GM12878 (cell line): ENCODE measurements around the gene BICDL2. TPM values are rescaled to one million over a fixed set of nuclear protein-coding genes. Genes with fewer than 3 reads are reported as not detected.

Experiments
- ATAC-seq: fragments of 200-7000 bp; cut with Tn5 transposase; 3 replicates; pipeline ENCODE4 v1.9.1; 2020; ENCODE audit warnings: mild to moderate bottlenecking, moderate library complexity
- BruUV-seq: library from RNA; stranded (reverse); fragments of 400-500 nt; replicated peaks from 2 replicates; lab custom pipeline; 2021; lab: Mats Ljungman, UMichigan
- CTCF ChIA-PET: fragments of 300-600 bp; sonication (Branson Sonifier 250); formaldehyde crosslinking; extraction: SDS; loops from one replicate; lab custom pipeline; 2021; ENCODE audit warnings: inconsistent platforms; lab: Yijun Ruan, JAX
- POLR2A ChIA-PET: fragments of 350-600 bp; formaldehyde crosslinking; extraction: SDS; loops from one replicate; lab custom pipeline; 2021; ENCODE audit warnings: inconsistent platforms; lab: Charles Lee
- RAD21 ChIA-PET: fragments of 300-600 bp; sonication (Branson Sonifier 250); formaldehyde crosslinking; loops from one replicate; lab custom pipeline; 2023; ENCODE audit warnings: antibody characterized with exemption; ENCODE audit not compliant: unreplicated experiment; lab: Charles Lee
- SMC1A ChIA-PET: fragments of 300-600 bp; sonication (Branson Sonifier 250); formaldehyde crosslinking; loops from one replicate; lab custom pipeline; 2023; ENCODE audit not compliant: unreplicated experiment, uncharacterized antibody; lab: Charles Lee
- DNase-seq: peaks from one replicate; pipeline ENCODE4 v3.0.0-alpha.2; 2011; ENCODE audit warnings: low read depth, low spot score
- FAIRE-seq: peaks from 3 replicates; lab custom pipeline; 2011; peaks lifted over from hg19 to GRCh38; lab: Jason Lieb, UNC
- H2AFZ ChIP-seq: 2 replicates; pipeline ENCODE4 v1.6.0; 2011; ENCODE audit warnings: low read depth, low read length, control low read depth; ENCODE audit not compliant: control insufficient read depth
- H3K27ac ChIP-seq: 2 replicates; pipeline ENCODE4 v1.5.1; 2011; ENCODE audit warnings: control low read depth; ENCODE audit not compliant: control insufficient read depth, insufficient read depth
- H3K27me3 ChIP-seq, 2 experiments: replicated peaks in 1 of 2; 2 replicates each; pipeline versions ENCODE4 v1.6.0 to v1.6.1; 2011; ENCODE audit warnings: low read length in 1 of 2; ENCODE audit not compliant: control insufficient read depth in 2 of 2, insufficient read depth in 2 of 2
- H3K36me3 ChIP-seq, 2 experiments: 2 replicates each; pipeline ENCODE4 v1.5.1; 2011; ENCODE audit warnings: low read length in 1 of 2; ENCODE audit not compliant: control insufficient read depth in 2 of 2, insufficient read depth in 2 of 2
- H3K4me1 ChIP-seq: 2 replicates; pipeline ENCODE4 v1.6.1; 2011; ENCODE audit warnings: mild to moderate bottlenecking, low read length, moderate library complexity, mixed read lengths; ENCODE audit not compliant: control insufficient read depth, insufficient read depth
- H3K4me2 ChIP-seq: 2 replicates; pipeline ENCODE4 v1.6.0; 2011; ENCODE audit warnings: control low read depth; ENCODE audit not compliant: control insufficient read depth, insufficient read depth
- H3K4me3 ChIP-seq: fragments of 200-600 bp; sonication (generic); 2 replicates; pipeline ENCODE4 v1.5.1; 2016
- H3K79me2 ChIP-seq: 2 replicates; pipeline ENCODE4 v1.6.0; 2011; ENCODE audit warnings: low read length; ENCODE audit not compliant: control insufficient read depth, insufficient read depth
- H3K9ac ChIP-seq: 2 replicates; pipeline ENCODE4 v1.8.0; 2011; ENCODE audit warnings: low read length, control low read depth, mixed read lengths; ENCODE audit not compliant: control insufficient read depth, insufficient read depth
- H3K9me3 ChIP-seq: replicated peaks from 3 replicates; pipeline ENCODE4 v1.5.1; 2011; ENCODE audit warnings: mild to moderate bottlenecking, low read length; ENCODE audit not compliant: control insufficient read depth, insufficient read depth
- H4K20me1 ChIP-seq: 2 replicates; pipeline ENCODE4 v1.6.0; 2011; ENCODE audit not compliant: control insufficient read depth, insufficient read depth
- BCL11A ChIP-seq: IDR thresholded peaks from 2 replicates; pipeline ENCODE4 v1.6.1; 2011; ENCODE audit warnings: low read depth, low read length
- BHLHE40 ChIP-seq, 2 experiments: fragments of 450-650 bp in 1 of 2; IDR thresholded peaks; 2 replicates each; pipeline ENCODE4 v1.6.1; 2011 to 2017; ENCODE audit warnings: low read depth in 2 of 2, borderline replicate concordance in 1 of 2, improper control_type of control experiment in 1 of 2, low read length in 1 of 2, mild to moderate bottlenecking in 1 of 2
- CBX5 ChIP-seq: sonication (generic); IDR thresholded peaks from 2 replicates; pipeline ENCODE4 v1.6.1; 2016; ENCODE audit warnings: low read depth, moderate library complexity, mild to moderate bottlenecking, inconsistent platforms
- CREB1 ChIP-seq: IDR thresholded peaks from 2 replicates; pipeline ENCODE4 v1.6.1; 2012; ENCODE audit warnings: low read depth, mild to moderate bottlenecking, inconsistent platforms
- EED ChIP-seq: sonication (generic); IDR thresholded peaks from 2 replicates; pipeline ENCODE4 v1.6.1; 2016; ENCODE audit warnings: antibody characterized with exemption, low read depth
- EP300 ChIP-seq, 2 experiments: fragments of 150-350 bp in 1 of 2; IDR thresholded peaks; 2 replicates each; pipeline ENCODE4 v1.6.1; 2011 to 2012; ENCODE audit warnings: low read depth in 2 of 2, low read length in 2 of 2, borderline replicate concordance in 1 of 2, improper control_type of control experiment in 1 of 2, inconsistent platforms in 1 of 2; ENCODE audit not compliant: control insufficient read depth in 1 of 2
- FOS ChIP-seq: IDR thresholded peaks from 3 replicates; pipeline ENCODE4 v1.6.1; 2011; ENCODE audit warnings: borderline replicate concordance; ENCODE audit not compliant: insufficient read length; ENCODE audit errors: extremely low read depth
- HDAC2 ChIP-seq: fragments of 200-600 bp; sonication (generic); IDR thresholded peaks from 2 replicates; pipeline ENCODE4 v1.6.1; 2017
- JUNB ChIP-seq: IDR thresholded peaks from 2 replicates; pipeline ENCODE4 v1.6.1; 2016; ENCODE audit warnings: antibody characterized with exemption, mild to moderate bottlenecking
- JUND ChIP-seq: IDR thresholded peaks from 2 replicates; pipeline ENCODE4 v1.6.1; 2012; ENCODE audit warnings: low read depth, mild to moderate bottlenecking, low read length, improper control_type of control experiment, moderate library complexity
- KDM1A ChIP-seq: fragments of 200-600 bp; sonication (generic); IDR thresholded peaks from 2 replicates; pipeline ENCODE4 v1.6.1; 2016; ENCODE audit warnings: borderline replicate concordance
- KLF5 ChIP-seq: fragments of 450-650 bp; IDR thresholded peaks from 2 replicates; pipeline ENCODE4 v1.6.1; 2014; ENCODE audit warnings: mild to moderate bottlenecking; ENCODE audit not compliant: partially characterized antibody
- SPI1 ChIP-seq: IDR thresholded peaks from 2 replicates; pipeline ENCODE4 v1.6.1; 2011; ENCODE audit warnings: low read depth, mild to moderate bottlenecking, low read length, moderate library complexity, borderline replicate concordance; ENCODE audit not compliant: insufficient read depth
- SREBF1 ChIP-seq: IDR thresholded peaks from 2 replicates; pipeline ENCODE4 v1.6.1; 2012; ENCODE audit warnings: mild to moderate bottlenecking, low read length
- SREBF2 ChIP-seq: IDR thresholded peaks from 2 replicates; pipeline ENCODE4 v1.6.1; 2012; ENCODE audit warnings: mild to moderate bottlenecking, low read length
- YBX1 ChIP-seq: fragments of 450-650 bp; IDR thresholded peaks from 2 replicates; pipeline ENCODE4 v1.6.1; 2016; ENCODE audit warnings: antibody characterized with exemption
- ZNF207 ChIP-seq: fragments of 450-650 bp; IDR thresholded peaks from 2 replicates; pipeline ENCODE4 v1.6.1; 2014; ENCODE audit warnings: antibody characterized with exemption, mild to moderate bottlenecking, borderline replicate concordance
- WGBS: methylation state at CpG from one replicate; pipeline ENCODE4 v1.1.6; 2016; ENCODE audit warnings: low lambda C conversion rate; ENCODE audit not compliant: insufficient replicate concordance, insufficient coverage; ENCODE audit errors: missing lambda C conversion rate; 5-methylcytosine and 5-hydroxymethylcytosine counted together
- in situ Hi-C: fragments of 300-500 bp; cut with MboI; formaldehyde crosslinking; loops from 9 replicates; pipeline ENCODE4 v1.14.3; 2018; ENCODE audit warnings: mixed read lengths
- intact Hi-C: fragments of 100-400 bp; cut with micrococcal nuclease; formaldehyde crosslinking; loops from one replicate; pipeline ENCODE4 v1.14.2; 2022; ENCODE audit not compliant: unreplicated experiment
- polyA plus RNA-seq, 11 experiments: library from polyadenylated mRNA; depleted of rRNA in 4 of 11; unstranded in 6 of 11; stranded (reverse) in 5 of 11; fragments of >200 nt; fragmentation: Nextera tagmentation in 4 of 11; fragmentation: Illumina TruSeq in 1 of 11; extraction: Ambion mirVana in 4 of 11; extraction: Trizol in 1 of 11; gene quantifications; 1 replicate in 1 of 11; 2 replicates in 10 of 11; pipeline versions ENCODE4 v1.2.1 to v1.2.3, GENCODE V29; 2011 to 2016; ENCODE audit warnings: inconsistent platforms in 2 of 11, missing spikeins in 2 of 11, low read depth in 1 of 11
- total RNA-seq, 4 experiments: library from RNA; depleted of rRNA in 3 of 4; stranded (reverse); fragments of >200 nt in 3 of 4; fragmentation: Illumina TruSeq in 1 of 4; extraction: Trizol in 1 of 4; gene quantifications; 2 replicates each; pipeline versions ENCODE4 v1.2.1 to v1.2.3, GENCODE V29; 2013 to 2021
- TF ChIP-seq, protein P1 (sequence below): fragments of 450-650 bp; formaldehyde crosslinking; IDR thresholded peaks from 2 replicates; pipeline ENCODE4 v1.4.0; 2022; ENCODE audit warnings: mild to moderate bottlenecking, moderate library complexity

Gene BICDL2
- total and polyA plus RNA-seq, 10 of the 15 experiments (the other 5 are each of a cell fraction or from before 2014, with no cell fraction given) = not detected

DNA sequence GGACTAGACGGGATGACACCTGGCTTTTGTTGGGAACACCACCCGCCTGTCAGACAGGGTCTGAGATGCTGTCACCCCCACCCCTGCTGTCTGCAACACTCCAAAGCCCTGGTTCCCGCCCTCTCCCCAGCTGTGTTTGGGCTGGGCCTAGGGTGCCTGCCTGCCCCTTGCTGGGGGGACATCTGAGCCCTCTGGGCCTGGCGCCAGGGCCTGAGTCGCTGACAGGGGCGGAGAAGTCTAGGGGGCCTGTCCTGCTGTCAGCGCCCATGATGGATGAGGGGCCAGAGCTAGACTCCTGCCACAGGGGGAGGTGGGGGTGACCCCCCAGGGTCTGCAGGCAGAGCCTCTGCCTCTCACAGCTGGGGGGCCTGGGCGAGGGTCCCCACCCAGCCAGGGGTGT, 48.9 kb downstream of the BICDL2 start:
- no peak overlapping the region for H3K4me2 ChIP-seq
- in situ Hi-C loops = no loop called here
- RAD21 ChIA-PET = no interaction called here
- no peaks in the 10 kb centered on the region for H4K20me1 ChIP-seq
- DNase-seq (no peak), ATAC-seq (no peak), FAIRE-seq (no peak)
- H3K27me3 ChIP-seq = peaks cover 2 to 4% of the 10 kb centered on the region in 2 experiments; a peak in 2 of 4 replicates
- CTCF ChIA-PET = no interaction called here
- POLR2A ChIA-PET = no interaction called here
- no peaks in the 10 kb centered on the region for H3K4me1 ChIP-seq
- no peaks in the 10 kb centered on the region for H3K79me2 ChIP-seq
- no peak overlapping the region for H3K4me3 ChIP-seq
- H3K27ac ChIP-seq = no peak overlapping the region
- H2AFZ ChIP-seq = no peak overlapping the region
- SMC1A ChIA-PET = no interaction called here
- H3K9ac ChIP-seq = no peak overlapping the region
- H3K9me3 ChIP-seq = no peaks in the 10 kb centered on the region
- no peak for TF ChIP-seq HDAC2
- TF ChIP-seq SREBF1 = no peak
- TF ChIP-seq SREBF2 = no peak
- no peak for TF ChIP-seq KDM1A
- TF ChIP-seq EP300 (IDR thresholded peaks at IDR 0.05; ENCODE audit: borderline replicate concordance in 1 of 2, control insufficient read depth in 1 of 2, low read depth in 2 of 2, low read length in 2 of 2) = no peak
- TF ChIP-seq, protein P1, sequence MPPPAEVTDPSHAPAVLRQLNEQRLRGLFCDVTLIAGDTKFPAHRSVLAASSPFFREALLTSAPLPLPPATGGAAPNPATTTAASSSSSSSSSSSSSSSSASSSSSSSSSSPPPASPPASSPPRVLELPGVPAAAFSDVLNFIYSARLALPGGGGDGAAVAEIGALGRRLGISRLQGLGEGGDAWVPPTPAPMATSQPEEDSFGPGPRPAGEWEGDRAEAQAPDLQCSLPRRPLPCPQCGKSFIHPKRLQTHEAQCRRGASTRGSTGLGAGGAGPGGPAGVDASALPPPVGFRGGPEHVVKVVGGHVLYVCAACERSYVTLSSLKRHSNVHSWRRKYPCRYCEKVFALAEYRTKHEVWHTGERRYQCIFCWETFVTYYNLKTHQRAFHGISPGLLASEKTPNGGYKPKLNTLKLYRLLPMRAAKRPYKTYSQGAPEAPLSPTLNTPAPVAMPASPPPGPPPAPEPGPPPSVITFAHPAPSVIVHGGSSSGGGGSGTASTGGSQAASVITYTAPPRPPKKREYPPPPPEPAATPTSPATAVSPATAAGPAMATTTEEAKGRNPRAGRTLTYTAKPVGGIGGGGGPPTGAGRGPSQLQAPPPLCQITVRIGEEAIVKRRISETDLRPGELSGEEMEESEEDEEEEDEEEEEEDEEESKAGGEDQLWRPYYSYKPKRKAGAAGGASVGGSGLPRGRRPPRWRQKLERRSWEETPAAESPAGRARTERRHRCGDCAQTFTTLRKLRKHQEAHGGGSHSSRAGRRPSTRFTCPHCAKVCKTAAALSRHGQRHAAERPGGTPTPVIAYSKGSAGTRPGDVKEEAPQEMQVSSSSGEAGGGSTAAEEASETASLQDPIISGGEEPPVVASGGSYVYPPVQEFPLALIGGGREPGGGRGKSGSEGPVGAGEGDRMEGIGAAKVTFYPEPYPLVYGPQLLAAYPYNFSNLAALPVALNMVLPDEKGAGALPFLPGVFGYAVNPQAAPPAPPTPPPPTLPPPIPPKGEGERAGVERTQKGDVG (CRISPR knock-in tag) = no peak
- no peak for TF ChIP-seq FOS
- no peak for TF ChIP-seq ZNF207
- TF ChIP-seq JUNB = no peak
- TF ChIP-seq JUND = no peak
- no peak for TF ChIP-seq EED
- TF ChIP-seq CBX5 = no peak
- no peak for TF ChIP-seq CREB1
- TF ChIP-seq BHLHE40 (IDR thresholded peaks at IDR 0.05; ENCODE audit: borderline replicate concordance in 1 of 2, low read depth in 2 of 2, low read length in 1 of 2) = no peak
- no peak for TF ChIP-seq YBX1
- TF ChIP-seq KLF5 = no peak
- TF ChIP-seq BCL11A = no peak
- no peak for TF ChIP-seq SPI1
- WGBS = 50% methylated on average over 8 of the region's 8 CpGs
- intact Hi-C loops = no loop called here
- H3K36me3 ChIP-seq = no peaks in the 10 kb centered on the region
- no TSS peak for BruUV-seq
